ENCODE measurements around the gene METTL1.
A peak's percentile ranks its signal among the peaks of the same experiment; 100 is the strongest.

DNA sequence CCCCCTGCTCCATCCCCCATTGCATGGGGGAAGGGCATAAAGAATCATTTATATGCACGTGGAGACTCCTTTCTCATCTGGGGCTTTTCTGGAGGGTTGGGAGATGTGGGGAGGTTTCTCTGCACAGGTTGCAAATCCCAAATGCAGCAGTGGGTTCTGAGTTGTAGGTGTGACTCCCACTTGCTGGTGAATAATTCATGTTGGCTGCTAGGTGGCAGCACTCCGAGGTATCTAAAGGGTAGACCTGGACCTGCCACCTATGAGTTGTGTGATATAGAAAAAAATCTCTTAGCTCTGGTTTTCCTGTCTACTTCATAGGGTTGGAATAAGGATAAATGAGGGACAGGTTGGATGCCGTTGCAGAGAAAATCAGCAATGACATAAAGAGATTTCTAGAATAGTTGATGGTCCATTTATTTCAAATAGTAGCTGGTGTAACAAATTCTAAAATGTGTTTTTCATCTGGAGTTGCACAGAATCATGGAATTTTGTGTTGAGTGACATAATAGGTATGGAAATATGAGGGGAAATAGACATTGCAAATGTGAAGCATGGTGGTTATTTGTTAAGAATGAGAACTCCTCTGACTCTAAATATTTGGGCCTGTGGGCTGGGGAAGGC, 12.4 kb downstream of the METTL1 start:
- TF ChIP-seq, protein P1, sequence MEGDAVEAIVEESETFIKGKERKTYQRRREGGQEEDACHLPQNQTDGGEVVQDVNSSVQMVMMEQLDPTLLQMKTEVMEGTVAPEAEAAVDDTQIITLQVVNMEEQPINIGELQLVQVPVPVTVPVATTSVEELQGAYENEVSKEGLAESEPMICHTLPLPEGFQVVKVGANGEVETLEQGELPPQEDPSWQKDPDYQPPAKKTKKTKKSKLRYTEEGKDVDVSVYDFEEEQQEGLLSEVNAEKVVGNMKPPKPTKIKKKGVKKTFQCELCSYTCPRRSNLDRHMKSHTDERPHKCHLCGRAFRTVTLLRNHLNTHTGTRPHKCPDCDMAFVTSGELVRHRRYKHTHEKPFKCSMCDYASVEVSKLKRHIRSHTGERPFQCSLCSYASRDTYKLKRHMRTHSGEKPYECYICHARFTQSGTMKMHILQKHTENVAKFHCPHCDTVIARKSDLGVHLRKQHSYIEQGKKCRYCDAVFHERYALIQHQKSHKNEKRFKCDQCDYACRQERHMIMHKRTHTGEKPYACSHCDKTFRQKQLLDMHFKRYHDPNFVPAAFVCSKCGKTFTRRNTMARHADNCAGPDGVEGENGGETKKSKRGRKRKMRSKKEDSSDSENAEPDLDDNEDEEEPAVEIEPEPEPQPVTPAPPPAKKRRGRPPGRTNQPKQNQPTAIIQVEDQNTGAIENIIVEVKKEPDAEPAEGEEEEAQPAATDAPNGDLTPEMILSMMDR (IDR thresholded peaks at IDR 0.05): peak in 2 of 5 experiments; percentile 9 to 24
- no peak for TF ChIP-seq EP300 (IDR thresholded peaks at IDR 0.05)

Measured in tibial nerve (tissue), 4 donors.